T-helper 1 cell (primary cell): Measurements from ENCODE around the gene STUM.
"Not testable (repeated sequence)": the region's sequence is repeated elsewhere in the genome, so short reads cannot be mapped to it uniquely, and the experiment has no call there.

Source experiments
- DNase-seq, 5 donors: peaks; one replicate each; pipeline ENCODE4 v3.0.0-alpha.2; 2012 to 2020

Gene STUM

GRCh38 chr1:226606311-226607267, 58.0 kb downstream of the STUM start:
- no peak for DNase-seq

- DNase-seq = no peak
Measured at GRCh38 chr1:226607268-226607660, 58.7 kb downstream of the STUM start.

GRCh38 chr1:226607821-226608220, 59.3 kb downstream of the STUM start:
- no peak for DNase-seq

GRCh38 chr1:226608699-226609505, 60.3 kb downstream of the STUM start:
- peak; percentile 46 to 61 (median 59) for DNase-seq

- DNase-seq = no peak
Measured at GRCh38 chr1:226609836-226610455, 61.4 kb downstream of the STUM start.

DNA sequence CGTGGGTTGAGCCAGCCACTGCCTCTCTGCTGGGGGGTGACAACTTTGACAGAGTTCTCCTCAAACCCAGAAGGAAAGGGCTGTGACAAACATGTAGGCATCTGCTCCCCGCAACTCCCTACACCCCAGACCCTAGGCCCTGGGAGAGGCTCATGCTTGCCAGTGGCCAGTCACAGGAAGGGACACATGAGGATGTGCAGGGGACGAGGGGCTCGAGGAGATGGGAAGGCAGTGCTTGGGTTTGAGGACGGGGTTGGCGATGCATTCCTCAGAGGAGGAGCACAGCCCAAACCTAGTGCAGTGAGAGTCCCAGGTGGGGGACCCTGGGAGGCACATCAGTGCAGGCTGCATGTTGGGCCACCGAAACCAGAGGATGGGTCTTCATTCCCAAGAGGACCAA, 62.1 kb downstream of the STUM start:
- DNase-seq = no peak

DNA sequence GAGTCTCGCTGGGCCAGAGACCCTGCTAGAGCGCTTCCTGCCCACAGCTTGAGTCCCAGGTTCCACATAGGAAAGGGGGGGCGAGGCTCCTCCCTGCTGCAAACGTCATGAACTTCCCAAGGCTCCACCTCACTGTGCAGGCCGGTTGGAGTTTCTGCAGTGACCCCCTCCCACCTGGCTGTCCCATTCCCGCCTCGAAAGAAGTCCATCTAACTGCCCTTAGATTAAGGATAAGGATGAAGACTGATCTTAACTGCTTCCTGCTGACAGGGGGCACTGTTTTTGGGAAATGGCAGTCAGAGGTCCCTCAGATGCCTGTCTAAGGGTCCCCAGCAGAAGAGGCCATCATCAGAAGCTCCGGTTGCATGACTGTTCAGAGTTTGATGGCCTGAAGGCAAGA, 62.7 kb downstream of the STUM start:
- no peak for DNase-seq

DNA sequence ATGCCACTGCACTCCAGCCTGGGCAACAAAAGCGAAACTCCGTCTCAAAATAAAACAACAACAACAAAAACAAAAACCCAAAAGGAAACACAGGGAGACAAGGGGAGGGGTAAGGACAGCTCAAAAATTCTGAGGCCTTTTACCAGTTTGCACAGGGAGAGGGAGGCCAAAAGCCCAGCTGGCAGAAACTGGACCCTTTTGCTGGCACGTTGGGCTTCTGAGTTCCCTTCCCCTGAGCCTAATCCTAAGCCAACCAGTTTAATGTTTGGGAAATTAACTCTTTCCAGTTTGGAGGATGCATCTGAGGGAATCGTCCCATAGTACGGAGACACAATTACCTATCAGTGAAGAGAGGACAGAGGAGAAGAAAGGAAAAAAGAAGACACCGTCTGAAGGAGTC, 63.4 kb downstream of the STUM start:
- not testable (repeated sequence) for DNase-seq

DNA sequence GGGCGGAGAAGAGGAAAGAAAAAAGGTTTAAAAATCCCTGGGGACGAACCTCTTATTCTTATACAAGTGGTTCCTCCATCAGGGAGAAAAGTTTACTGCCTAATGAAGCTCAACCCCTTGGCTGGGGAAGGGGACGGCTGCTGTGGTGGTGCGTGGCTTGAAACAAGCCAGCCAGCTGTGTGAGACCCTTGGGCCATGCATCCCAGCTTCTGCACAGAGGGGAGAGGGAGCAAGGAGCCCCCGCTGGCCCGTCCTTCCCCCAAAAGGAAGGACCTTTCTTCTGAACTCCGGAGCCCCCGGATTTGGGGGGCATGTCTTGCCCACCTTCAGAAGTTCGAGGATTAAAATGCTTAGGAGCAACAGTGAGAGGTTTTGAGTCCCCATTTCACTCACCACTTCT, 67.3 kb downstream of the STUM start:
- no peak for DNase-seq

GRCh38 chr1:226616636-226617035, 68.1 kb downstream of the STUM start:
- no peak for DNase-seq

GRCh38 chr1:226617109-226617508, 68.5 kb downstream of the STUM start:
- no peak for DNase-seq

GRCh38 chr1:226617719-226618118, 69.2 kb downstream of the STUM start:
- DNase-seq = not testable (repeated sequence)

GRCh38 chr1:226618380-226618779, 69.8 kb downstream of the STUM start:
- DNase-seq = no peak

- DNase-seq = no peak
Measured at GRCh38 chr1:226619031-226619430, 70.5 kb downstream of the STUM start.

DNA sequence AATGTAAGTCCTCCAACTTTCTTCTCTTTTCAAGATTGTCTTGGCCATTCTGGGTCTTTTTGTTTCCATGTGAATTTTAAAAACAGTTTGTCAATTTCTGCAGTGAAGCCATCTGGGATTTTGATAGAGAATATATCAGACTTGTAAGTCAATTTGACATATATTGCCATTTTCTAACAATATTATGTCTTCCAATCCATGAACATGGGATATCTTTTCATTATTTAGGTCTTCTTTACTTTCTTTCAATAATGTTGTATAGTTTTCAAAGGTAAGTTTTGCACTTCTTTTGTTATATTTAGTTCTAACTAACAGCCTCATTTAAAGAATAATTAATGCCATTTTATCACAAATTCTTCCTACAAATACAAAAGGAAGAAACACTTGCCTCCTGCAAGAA, 73.4 kb downstream of the STUM start:
- no peak for DNase-seq

- DNase-seq = no peak
Measured at GRCh38 chr1:226624526-226624925, 76.0 kb downstream of the STUM start.

GRCh38 chr1:226625326-226625725, 76.8 kb downstream of the STUM start:
- no peak for DNase-seq

DNA sequence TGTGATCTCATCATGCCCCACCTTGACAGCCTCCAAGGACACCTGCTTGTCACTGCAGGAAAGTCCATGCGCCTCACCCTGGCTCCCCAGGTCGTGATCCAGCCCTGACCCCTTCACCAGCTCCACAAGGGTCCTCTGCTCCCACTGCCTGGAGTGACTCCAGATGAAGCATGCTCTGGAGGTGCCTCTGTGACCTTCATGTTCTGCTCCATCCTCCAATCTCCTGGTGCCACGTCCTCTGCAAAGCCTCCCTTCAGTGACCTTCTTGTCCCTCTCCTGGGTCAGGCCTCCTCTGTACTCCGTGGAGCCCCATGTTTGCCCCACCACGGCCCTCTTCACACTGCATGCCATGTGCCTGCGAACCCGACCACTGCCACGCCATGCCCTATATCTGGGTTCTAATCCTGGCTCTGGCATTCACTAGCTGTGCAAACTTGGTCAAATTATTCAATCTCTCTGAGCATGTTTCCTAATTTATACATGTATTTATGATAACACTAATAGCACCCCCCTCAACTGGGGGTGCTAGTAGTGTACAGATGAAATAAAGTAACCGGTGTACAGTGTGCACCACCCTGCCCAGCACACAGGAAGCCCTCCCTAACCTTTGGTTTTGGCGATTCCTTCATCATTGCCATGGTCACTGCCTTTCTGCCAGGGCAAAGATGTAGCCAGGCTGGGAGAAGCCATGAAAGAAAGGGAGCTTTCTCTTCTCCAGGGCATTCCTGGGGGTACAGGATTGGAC, 77.4 kb downstream of the STUM start:
- no peak for DNase-seq

DNA sequence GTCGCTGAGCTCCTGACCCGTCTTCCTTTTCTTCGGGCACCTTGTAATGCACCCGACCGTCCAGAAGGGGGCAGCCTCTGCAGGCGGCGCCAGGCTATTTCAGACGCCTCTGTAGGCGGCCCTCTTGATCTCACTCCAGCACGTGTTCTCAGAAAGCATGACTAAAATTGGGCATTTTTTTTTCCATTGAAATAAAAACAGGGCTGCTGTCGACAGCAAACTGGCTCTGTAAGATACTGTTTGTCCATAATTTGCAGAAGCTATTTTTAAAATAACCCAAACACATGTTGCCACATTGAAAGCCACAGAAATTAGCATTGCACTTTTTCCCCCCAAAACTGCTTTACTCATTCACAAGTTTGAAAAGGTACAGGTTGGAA, 78.0 kb downstream of the STUM start:
- peak; percentile 37 to 80 (median 63) for DNase-seq

DNA sequence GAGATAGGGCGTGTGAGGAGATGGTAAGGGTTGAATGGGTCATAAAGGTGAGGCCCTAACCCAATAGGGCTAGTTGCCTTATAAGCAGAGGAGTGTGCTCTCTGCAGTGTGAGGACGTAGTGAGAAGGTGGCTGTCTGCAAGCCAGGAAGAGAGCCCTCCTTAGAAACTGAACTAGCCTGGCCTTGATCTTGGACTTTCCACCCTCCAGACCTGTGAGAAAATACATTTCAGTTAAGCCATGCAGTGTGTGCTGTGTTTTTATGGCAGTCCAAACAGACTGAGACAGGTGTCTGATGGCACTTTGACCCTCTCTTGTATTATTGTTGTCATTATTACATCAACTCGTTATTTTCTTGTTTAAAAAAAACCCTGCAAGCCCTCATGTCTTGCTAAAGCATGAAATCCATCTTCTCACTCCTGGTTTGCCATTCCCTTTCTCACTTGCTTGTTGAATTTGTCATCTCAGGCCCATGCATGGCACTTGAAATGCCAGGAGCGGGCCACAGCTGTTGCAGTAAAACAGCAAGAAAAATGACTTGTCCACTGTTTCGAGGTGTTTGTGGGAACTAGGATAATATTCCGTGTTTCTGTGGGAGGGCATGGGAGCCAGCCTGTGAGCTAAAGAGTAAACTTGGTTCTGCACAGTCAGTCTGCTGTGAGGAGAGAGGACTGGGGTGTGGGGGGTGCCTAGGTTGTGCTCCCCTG, 78.6 kb downstream of the STUM start:
- no peak for DNase-seq

DNA sequence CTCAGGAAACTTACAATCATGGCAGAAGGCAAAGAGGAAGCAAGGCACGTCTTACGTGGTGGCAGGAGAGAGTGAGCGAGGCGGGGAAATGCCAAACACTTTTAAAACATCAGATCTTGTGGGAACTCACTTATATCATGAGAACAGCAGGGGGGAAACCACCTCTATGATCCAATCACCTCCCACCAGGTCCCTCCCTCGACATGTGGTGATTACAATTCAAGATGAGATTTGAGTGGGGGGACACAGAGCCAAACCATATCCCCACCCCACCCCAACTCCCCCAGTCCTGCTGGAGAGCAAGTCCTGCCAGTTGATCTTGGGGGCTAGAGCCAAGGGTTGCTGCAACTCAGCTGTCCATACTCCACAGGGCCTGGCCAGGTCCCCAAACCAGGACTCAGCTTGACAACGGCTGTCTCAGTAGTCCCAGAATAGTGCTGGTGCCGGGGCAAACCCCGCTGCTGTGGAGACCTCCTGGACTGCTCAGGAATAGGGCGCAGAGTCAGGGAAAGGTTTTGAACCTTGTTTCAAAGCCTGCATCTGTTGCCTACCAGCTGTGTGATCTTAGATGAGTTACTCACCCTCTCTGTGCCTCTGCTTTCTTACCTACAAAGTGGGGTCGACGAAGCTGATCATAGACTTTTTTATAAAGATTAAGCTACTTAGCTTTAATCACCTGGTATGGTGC, 79.5 kb downstream of the STUM start:
- no peak for DNase-seq
